ENCODE results near the gene PLCB4. TPM values are rescaled to one million over a fixed set of nuclear protein-coding genes. Genes with fewer than 3 reads are reported as not detected.

PLCB4 gene
- total and polyA plus RNA-seq, 8 donors = 6.2 to 15.3 (median 9.4) TPM

GRCh38 chr20:9087531-9088217, 18.8 kb downstream of the PLCB4 start:
- no peaks in the 10 kb centered on the region for H3K36me3 ChIP-seq
- H3K9me3 ChIP-seq = no peaks in the 10 kb centered on the region
- no peaks in the 10 kb centered on the region for H3K27me3 ChIP-seq
- TF ChIP-seq CTCF (IDR thresholded peaks at IDR 0.05) = no peak
- H3K4me3 ChIP-seq = no peak overlapping the region
- no peak overlapping the region for H3K27ac ChIP-seq
- ATAC-seq (no peak), DNase-seq (no peak)
- no peaks in the 10 kb centered on the region for H3K4me1 ChIP-seq
- intact Hi-C loops (cut with DNase I) = no loop called here

- intact Hi-C loops (cut with DNase I) = no loop called here
- no peak for ATAC-seq
- TF ChIP-seq CTCF (IDR thresholded peaks at IDR 0.05) = no peak
- no peaks in the 10 kb centered on the region for H3K4me1 ChIP-seq
- no peaks in the 10 kb centered on the region for H3K9me3 ChIP-seq
- no peak overlapping the region for H3K4me3 ChIP-seq
- no peaks in the 10 kb centered on the region for H3K27me3 ChIP-seq
- no peak for DNase-seq
- H3K36me3 ChIP-seq = no peaks in the 10 kb centered on the region
- H3K27ac ChIP-seq = no peak overlapping the region
Measured at GRCh38 chr20:9088556-9088955, 19.7 kb downstream of the PLCB4 start.

- no peak for DNase-seq
- Histone ChIP-seq H3K27me3 (no peaks in the 10 kb centered on the region), H3K4me3 (no peak overlapping the region), H3K4me1 (no peaks in the 10 kb centered on the region), H3K36me3 (no peaks in the 10 kb centered on the region), H3K27ac (peak overlapping the region in 1 of 2 donors; percentile 26), H3K9me3 (no peaks in the 10 kb centered on the region)
- TF ChIP-seq CTCF (IDR thresholded peaks at IDR 0.05) = no peak
- ATAC-seq = no peak
- intact Hi-C loops (cut with DNase I) = no loop called here
Measured at GRCh38 chr20:9092113-9092512, 23.2 kb downstream of the PLCB4 start.

GRCh38 chr20:9092655-9093054, 23.8 kb downstream of the PLCB4 start:
- H3K4me1 ChIP-seq = no peaks in the 10 kb centered on the region
- ATAC-seq = no peak
- peak overlapping the region; percentile 26 to 47 for H3K27ac ChIP-seq
- no peaks in the 10 kb centered on the region for H3K9me3 ChIP-seq
- DNase-seq = no peak
- no peak for TF ChIP-seq CTCF (IDR thresholded peaks at IDR 0.05)
- no peaks in the 10 kb centered on the region for H3K27me3 ChIP-seq
- H3K4me3 ChIP-seq = no peak overlapping the region
- intact Hi-C loops (cut with DNase I) = no loop called here
- no peaks in the 10 kb centered on the region for H3K36me3 ChIP-seq

- peak in 2 of 4 donors; percentile 52 to 72 for DNase-seq
- H3K4me3 ChIP-seq = no peak overlapping the region
- ATAC-seq = no peak
- no peaks in the 10 kb centered on the region for H3K9me3 ChIP-seq
- peak overlapping the region; percentile 26 to 47 for H3K27ac ChIP-seq
- intact Hi-C loops (cut with DNase I) = no loop called here
- H3K4me1 ChIP-seq = no peaks in the 10 kb centered on the region
- no peaks in the 10 kb centered on the region for H3K27me3 ChIP-seq
- H3K36me3 ChIP-seq = no peaks in the 10 kb centered on the region
- no peak for TF ChIP-seq CTCF (IDR thresholded peaks at IDR 0.05)
Measured at GRCh38 chr20:9093218-9093957, 24.5 kb downstream of the PLCB4 start.
